C4-2B (cell line): ENCODE measurements around the gene COL6A2.

ENCODE experiments used
- ZFX ChIP-seq: fragments of 450-650 bp; IDR thresholded peaks from 2 replicates; pipeline ENCODE4 v1.6.1; 2017
- TF ChIP-seq, protein P1 (sequence below): fragments of 450-650 bp; conservative IDR thresholded peaks from 2 replicates; pipeline ENCODE4 v1.5.1; 2017; ENCODE audit warnings: mild to moderate bottlenecking

DNA sequence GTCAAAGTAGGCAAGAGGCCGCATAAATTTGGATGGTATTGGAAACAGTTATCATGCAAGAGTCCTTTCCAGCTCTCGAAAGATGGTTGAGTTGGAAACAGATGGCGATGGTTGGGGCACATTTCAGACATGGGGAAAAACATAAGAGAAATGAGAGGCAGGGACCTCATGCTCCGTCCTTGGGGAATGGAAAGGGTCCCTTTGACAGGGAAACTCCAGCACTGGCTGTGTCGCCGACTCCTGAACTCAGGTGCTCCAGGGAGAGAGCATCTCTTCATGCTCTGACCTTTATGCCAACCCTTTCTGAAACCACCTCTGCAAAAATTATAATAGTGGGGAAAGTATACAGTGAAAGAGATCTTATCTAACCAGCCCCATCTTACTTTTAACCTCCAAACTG, 36.8 kb upstream of the COL6A2 start:
- TF ChIP-seq, protein P1, sequence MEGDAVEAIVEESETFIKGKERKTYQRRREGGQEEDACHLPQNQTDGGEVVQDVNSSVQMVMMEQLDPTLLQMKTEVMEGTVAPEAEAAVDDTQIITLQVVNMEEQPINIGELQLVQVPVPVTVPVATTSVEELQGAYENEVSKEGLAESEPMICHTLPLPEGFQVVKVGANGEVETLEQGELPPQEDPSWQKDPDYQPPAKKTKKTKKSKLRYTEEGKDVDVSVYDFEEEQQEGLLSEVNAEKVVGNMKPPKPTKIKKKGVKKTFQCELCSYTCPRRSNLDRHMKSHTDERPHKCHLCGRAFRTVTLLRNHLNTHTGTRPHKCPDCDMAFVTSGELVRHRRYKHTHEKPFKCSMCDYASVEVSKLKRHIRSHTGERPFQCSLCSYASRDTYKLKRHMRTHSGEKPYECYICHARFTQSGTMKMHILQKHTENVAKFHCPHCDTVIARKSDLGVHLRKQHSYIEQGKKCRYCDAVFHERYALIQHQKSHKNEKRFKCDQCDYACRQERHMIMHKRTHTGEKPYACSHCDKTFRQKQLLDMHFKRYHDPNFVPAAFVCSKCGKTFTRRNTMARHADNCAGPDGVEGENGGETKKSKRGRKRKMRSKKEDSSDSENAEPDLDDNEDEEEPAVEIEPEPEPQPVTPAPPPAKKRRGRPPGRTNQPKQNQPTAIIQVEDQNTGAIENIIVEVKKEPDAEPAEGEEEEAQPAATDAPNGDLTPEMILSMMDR = no peak
- no peak for TF ChIP-seq ZFX
